Kidney tubule cell (primary cell): ENCODE data around the gene ENTHD1.
"Not testable (repeated sequence)": the region's sequence is repeated elsewhere in the genome, so short reads cannot be mapped to it uniquely, and the experiment has no call there.

Experiments used
- DNase-seq: peaks from one replicate; pipeline ENCODE4 v3.0.0-alpha.2; 2018; ENCODE audit warnings: low spot score

Gene ENTHD1

DNA sequence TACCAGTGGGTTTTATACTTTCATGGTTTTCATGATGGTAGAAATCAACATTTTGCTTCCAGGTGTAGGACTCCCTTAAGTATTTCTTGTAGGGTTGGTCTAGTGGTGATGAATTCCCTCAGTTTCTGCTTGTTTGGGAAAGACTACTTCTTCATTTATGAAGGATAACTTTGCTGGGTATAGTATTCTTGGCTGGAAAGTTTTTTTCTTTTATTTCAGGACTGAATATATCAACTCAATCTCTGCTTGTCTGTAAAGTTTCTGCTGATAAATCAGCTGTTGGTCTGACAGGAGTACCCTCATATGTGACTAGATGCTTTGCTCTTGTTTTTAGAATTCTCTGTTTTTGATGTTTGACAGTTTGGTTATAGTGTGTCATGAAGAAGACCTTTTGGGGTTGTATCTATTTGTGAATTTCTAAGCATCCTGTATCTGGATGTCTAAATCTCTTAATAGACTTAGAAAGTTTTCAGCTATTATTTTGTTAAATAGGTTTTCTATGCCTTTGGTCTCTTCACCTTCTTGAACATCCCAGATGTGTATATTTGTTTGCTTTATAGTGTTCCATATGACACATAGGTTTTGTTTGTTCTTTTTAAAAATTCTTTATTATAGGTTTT lies 95.9 kb downstream of the ENTHD1 start:
- no peak for DNase-seq

DNA sequence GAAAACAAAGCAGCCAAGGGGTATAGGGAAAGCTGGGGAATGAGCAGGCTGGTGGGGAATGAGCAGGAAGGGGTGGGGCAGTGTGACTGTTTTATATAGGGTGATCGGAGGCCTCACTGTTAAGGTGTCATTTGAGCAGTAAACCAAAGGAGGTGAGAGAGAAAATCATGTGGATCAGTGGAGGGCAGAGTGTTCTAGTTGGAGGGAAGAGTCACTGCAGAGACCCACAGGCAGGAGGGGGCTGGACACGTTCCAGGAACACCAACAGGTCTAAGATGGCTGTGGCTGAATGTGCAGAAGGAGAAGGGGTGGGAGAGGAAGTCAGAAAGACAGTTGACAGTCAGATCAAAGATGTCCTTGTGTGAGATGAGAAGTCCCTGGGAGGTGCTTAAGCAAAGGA lies 103.8 kb downstream of the ENTHD1 start:
- DNase-seq = no peak

DNA sequence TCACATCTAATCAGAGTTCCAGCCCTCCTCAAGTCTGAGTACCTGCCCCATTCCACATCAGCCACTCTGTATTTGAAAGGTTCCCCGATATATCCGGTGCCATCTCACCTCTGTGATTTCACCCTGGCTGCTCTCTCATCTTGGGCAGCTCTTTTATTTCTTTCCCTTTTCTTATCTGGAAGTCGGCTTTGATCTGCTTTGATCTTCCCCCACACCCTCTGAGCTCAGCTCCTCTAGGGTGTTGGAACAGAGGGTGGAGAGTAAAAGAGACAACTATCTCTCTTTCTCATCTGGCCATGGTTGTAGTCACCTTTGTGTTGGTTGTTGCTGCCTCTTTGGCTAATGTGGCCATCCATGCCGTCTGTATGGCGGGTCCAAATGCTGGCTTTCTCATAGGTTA lies 108.3 kb downstream of the ENTHD1 start:
- no peak for DNase-seq

GRCh38 chr22:39777716-39778454 lies 115.7 kb downstream of the ENTHD1 start:
- DNase-seq = no peak

DNA sequence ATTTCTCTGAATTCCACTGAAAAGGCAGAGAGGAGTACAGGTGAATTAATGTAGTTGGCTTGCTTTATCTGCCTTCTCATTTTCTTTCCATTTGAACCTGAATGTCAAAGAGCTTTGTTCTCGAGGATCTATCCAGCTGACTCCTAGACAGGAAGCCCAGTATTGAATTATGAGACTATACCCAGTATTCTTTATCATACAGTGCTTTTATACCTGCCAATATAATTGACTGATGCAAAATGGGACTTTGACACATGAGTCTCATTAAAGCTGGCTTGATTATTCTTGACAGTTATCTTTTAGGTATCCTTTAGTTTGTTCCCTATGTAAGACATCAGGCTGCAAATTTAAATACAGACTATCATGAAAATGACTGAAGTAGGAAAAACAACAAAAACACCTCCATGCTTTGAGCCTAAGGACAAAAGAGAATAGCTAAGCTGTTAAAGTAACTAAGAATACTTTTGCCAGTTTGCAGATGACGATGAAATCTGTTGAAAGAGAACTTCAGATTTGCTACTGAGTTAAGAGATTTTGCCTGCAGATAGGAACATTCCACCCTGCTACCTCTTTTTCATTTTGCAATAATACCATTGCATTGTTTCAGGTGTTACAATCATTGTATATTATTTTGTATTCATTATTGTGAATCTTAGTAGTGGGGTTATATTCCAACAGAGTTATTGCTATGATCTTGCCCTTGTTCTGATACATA lies 117.1 kb downstream of the ENTHD1 start:
- no peak for DNase-seq

GRCh38 chr22:39773976-39774539 lies 119.5 kb downstream of the ENTHD1 start:
- DNase-seq = no peak

DNA sequence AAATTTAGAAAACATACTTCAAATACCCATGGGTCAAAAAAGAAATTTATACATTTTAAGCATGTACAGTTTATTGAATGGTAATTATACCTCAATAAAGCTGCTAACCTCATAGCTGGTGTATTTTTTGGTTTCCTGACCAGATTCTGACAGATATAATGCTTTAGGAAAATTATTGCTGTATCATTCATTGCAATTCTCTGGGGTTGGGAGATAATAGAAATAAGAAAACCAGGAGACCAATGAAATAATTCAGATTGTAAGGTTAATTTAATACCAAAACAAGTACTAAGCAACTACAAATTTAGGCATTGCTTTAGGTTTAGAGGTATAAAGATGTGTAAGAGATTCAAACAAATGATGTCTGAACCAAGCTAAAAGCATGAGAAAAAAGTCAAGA lies 120.1 kb downstream of the ENTHD1 start:
- no peak for DNase-seq

DNA sequence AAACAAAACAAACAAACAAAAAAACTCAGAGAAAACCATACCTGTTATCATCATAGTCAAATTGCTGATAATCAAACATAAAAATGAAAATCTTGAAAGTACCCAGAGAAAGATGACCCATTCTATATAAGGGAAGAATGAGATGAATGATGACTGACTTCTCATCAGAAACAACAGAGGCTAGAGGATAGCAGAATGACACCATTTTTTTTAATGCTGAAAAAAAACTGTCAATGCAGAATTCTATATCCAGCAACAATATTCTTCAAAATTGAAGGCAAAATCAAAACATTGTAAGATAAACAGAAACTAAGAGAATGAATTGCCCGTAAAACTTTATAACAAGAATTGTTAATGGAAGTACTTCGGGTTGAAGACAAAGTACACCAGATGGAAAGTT lies 122.1 kb downstream of the ENTHD1 start:
- DNase-seq = no peak

- no peak for DNase-seq
These were observed 127.9 kb downstream of the ENTHD1 start for GRCh38 chr22:39765661-39766060.

DNA sequence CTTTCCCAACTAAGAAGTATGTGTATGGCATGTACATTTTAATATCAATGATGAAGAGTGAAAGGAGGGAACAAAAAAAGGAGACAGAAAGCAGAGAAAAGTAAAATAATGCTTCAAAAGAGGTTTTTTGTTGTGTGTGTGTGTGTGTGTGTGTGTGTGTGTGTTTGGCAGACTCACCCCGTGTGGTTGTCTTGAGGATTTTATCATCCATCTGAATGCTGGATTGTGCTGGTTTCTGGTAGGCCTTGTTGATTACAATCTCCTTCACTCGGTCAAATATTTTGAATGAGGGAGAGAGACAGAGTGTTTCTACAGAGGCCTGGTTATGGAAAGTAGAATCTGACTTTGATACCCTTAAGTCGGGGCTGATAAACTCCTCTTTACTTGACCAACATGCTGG lies 128.5 kb downstream of the ENTHD1 start:
- no peak for DNase-seq

DNA sequence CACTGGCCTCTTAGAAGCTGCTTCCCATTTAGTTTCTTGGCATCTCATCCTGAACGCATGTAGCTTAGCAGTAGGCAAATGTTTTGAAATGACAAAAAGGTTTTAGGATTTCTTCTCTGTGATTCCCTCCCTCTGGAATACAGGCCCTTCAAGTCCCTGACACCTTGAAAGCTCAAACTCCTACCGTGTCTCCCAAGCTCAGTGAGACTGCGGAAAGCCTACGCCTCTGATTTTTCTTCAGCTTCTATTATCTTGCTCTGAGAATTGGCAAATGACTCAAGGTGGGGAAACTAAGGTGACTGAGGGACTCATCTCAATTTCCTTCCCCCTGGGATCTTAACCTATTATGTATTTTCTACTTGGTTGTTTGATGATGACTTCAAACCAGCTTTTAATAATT lies 130.3 kb downstream of the ENTHD1 start:
- DNase-seq = no peak

DNA sequence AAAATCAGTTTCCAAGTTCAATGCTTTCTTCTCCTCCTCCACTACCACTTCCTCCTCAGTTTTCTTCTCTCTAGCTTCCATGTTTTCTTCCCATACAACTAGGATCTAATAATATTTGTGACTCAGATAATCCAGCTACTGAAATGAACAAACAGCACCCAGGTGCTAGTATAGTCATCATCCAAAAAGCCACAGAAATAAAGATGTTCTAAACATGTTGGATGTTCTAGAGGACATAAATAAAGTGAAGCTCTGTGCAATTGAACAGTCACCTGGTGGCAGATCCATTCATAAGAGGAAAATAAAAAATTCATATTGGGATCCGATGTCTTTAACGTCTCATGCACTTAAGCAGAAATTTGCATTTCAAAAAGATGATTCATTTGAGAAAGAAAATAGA lies 142.8 kb downstream of the ENTHD1 start:
- DNase-seq = no peak

DNA sequence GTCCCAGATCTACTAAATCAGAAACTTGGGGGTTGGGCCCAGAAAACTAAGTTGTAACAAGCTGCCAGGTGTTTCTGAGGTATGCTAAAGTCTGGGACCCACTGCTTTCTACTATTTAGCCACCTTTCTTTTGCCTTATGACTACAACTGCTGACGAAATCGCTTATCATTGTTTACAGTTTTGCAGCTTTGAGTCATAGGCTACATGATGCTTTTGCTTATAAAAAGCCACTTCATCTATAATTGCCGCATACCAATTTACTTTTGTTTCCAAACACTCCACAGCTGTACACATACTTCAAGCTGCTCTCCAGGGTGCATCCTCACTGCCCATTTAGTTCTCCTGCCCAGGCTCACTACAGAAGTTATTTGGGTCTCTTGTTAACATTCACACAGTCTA lies 144.7 kb downstream of the ENTHD1 start:
- DNase-seq = no peak

DNA sequence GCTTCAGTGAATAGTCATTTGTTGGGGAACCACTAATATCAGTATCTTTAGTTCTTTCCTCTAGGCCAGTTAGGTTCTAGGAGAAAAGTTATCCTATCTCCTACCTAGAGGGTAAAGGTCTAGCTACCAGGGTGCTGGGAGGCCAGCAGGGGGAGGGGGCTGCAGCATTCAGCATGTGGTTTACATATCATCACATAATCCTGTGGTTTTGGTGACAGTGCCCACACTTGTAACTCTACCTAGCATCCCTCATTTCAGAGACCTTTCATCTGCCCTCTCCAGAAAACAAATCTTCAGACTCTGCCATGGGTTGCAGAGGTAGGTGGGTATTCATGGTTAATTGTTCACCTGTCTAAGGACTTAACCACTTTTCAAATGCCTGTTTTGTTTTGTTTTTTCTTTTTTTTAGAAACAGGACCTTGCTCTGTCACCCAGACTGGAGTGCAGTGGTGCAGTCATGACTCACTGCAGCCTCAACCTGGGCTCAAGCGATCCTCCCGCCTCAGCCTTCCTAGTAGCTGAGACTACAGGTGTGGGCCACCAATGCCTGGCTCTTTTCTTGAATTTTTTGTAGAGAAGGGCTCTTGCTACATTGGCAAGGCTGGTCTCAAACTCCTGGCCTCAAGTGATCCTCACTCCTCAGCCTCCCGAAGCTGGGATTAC lies 146.8 kb downstream of the ENTHD1 start:
- no peak for DNase-seq

DNA sequence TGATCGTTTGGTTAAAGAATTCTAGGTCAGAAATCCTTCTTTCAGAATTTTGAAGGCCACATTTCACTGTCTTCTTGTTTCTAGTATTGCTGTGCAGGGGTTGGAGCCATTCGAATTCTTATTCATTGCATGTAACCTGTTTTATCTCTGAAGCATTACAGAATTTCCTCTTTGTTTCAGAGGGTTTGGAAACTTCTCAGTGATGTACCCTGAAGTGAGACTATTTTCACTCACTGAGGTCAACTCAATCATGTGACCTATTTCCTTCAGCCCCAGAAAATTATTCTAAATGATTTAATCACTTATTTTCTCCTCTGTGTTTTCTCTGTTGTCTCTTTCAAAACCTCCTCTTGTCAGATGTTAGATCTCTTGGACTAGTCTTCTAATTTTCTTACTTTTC lies 147.8 kb downstream of the ENTHD1 start:
- no peak for DNase-seq

- DNase-seq = no peak
These were observed 149.2 kb downstream of the ENTHD1 start for GRCh38 chr22:39744353-39744752.

DNA sequence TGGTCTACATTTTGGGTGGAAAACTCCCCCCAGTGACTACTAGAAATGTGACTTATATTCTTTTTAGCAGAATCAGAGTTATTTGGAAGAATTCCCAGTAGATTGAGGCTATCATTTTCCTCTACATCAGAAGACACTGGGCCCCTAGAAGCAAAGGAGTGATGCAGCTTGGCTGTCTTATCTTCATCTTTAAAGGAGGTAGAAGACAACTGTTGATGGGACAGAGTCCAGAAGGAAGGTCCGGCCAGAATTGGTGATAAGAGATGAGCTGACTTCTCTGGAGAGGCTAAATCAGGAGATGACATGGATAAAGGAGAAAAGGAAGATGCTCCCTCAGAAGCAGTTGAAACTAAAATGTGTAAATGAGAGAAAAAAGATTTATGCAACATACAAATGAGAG lies 149.6 kb downstream of the ENTHD1 start:
- no peak for DNase-seq

DNA sequence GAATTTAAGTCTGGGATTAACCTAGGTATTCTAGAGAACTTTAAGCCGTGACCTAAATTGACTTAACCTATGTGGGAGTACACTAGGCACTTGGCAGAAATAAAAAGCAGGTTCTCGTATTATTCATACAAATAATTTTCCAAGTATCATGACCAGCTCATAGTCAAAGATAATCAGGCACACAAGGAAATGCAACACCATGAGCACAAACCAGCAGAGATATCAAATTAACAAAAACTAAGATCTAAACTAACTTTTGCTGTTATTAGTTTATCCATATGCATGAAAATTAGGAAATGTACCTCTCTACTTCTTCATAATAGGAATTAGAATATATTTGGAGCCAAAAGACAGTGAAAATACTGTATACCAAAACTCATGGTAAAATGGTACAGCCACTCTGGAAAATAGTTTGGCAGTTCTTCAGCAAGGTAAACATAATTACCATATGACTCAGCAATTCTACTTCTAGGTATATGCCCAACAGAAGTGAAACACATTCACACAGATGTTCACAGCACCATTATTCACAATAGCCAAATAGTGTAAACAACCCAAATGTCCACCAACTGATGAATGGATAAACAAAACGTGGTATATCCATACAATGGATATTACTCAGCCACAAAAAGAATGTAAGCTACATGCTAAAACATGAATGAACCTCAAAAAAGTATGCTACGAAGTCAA lies 154.1 kb downstream of the ENTHD1 start:
- no peak for DNase-seq

GRCh38 chr22:39738746-39739145 lies 154.8 kb downstream of the ENTHD1 start:
- DNase-seq = no peak

DNA sequence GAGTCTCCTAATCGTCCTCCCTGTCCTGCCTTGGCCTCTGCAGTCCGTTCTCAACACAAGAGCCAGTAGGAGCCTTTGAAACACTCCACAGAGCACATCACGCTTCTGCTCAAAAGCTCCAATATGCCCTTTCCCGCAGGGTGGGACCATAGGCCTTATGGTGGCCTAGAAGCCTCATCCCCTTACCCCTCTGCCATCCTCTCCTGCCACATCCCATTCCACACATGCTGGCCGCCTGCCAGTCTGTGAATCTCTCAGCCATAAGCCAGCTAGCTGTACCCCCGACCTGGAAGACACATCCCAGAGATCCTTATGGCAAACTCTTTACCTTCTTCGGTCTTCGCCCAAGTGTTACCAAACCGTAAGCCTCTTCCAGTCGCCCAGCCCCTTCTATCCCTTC lies 157.8 kb downstream of the ENTHD1 start:
- DNase-seq = no peak

GRCh38 chr22:39734866-39735265 lies 158.7 kb downstream of the ENTHD1 start:
- DNase-seq = no peak

GRCh38 chr22:39734046-39734445 lies 159.5 kb downstream of the ENTHD1 start:
- not testable (repeated sequence) for DNase-seq
